NB4 (cell line): ENCODE results near the gene SPAG5.

Source experiments
- CTCF ChIP-seq: IDR thresholded peaks from one replicate; pipeline ENCODE4 v1.5.1; 2012; ENCODE audit warnings: low read depth, low read length
- MAX ChIP-seq: IDR thresholded peaks from 2 replicates; pipeline ENCODE4 v1.6.1; 2011; ENCODE audit warnings: low read depth, low read length
- POLR2A ChIP-seq: IDR thresholded peaks from 2 replicates; pipeline ENCODE4 v1.6.1; 2011; ENCODE audit warnings: mild to moderate bottlenecking; ENCODE audit not compliant: insufficient read length; ENCODE audit errors: extremely low read depth

- no peak for TF ChIP-seq CTCF
- no peak for TF ChIP-seq MAX
- no peak for TF ChIP-seq POLR2A
Observed at GRCh38 chr17:28573040-28573380, 25.8 kb downstream of the SPAG5 start.
